Measurements from ENCODE around the gene CCDC142.

DNA sequence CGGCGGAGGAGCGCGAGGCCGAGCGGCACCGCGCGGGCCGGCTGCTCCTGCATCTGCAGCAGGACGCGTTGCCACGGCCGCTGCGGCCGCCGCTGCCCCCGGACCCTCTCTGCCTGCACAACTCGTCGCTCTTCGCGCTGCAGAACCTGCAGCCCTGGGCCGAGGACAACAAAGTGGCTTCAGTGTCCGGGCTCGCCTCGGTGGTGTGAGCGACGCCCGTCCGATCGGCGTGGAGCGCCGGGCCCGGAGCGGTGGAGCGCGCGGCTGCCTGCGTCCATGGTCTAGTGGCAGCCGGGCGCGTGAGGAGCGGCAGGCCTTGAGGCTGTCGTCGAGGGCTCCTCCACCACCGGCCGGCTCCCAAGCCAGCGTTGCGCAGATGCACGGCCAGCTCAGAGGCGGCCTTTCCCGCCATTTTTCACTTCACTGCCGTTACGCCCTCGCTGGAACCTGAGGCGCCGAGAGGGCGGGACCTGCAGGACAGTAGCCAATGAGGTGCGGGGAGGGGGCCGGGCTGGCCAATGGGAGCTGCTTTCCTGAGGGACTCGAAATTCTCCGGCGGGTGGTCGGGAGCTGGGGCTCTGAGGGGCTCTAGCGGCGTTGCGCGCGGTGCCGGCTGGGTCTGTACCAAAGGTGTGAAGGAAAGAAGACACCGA, 33.3 kb upstream of the CCDC142 start:
- TF ChIP-seq CTCF (IDR thresholded peaks at IDR 0.05) (no peak), POLR2A (IDR thresholded peaks at IDR 0.05) (no peak)
